Hypothalamus (tissue), 51 donors: ENCODE measurements around the gene PHF23.
A peak's percentile ranks its signal among the peaks of the same experiment; 100 is the strongest.
"Not testable (repeated sequence)": the region's sequence is repeated elsewhere in the genome, so short reads cannot be mapped to it uniquely, and the experiment has no call there.

Experiments
- DNase-seq, 51 donors: peaks; one replicate each; lab custom pipeline; 2025; lab: John Stamatoyannopoulos, UW

PHF23 gene

DNA sequence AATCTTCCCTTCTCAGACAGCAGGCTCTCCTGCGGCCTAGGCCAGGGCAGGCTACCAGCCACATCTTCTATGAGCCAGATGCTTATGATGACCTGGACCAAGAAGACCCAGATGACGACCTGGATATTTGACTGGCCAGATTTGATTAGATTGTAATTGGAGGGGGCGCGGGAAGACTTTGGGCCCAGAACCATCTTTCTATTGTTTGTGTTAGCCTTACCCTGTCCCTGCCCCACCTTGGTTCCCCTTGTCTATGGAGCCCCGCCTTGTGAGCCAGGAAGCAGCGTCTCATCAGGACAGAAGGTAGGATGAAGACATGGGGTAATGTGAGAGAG, 20.3 kb upstream of the PHF23 start:
- DNase-seq = no peak

GRCh38 chr17:7258731-7259554, 19.7 kb upstream of the PHF23 start:
- no peak for DNase-seq

- no peak for DNase-seq
These were observed 17.7 kb upstream of the PHF23 start for GRCh38 chr17:7256766-7257456.

DNA sequence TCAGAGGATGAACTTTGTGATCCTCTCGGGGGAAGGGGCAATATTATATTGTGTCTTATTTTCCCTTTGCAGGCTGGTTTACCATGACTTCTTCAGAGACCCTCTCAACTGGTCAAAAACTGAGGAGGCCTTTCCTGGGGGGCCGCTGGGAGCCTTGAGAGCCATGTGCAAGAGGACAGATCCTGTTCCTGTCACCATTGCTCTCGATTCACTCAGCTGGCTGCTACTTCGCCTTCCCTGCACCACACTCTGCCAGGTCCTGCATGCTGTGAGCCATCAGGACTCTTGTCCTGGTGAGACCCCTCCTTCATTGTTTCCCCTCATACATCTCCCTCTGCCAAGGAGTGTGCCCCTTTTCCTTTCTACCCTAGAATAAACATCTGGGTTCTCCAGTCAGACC, 15.3 kb upstream of the PHF23 start:
- DNase-seq = no peak

DNA sequence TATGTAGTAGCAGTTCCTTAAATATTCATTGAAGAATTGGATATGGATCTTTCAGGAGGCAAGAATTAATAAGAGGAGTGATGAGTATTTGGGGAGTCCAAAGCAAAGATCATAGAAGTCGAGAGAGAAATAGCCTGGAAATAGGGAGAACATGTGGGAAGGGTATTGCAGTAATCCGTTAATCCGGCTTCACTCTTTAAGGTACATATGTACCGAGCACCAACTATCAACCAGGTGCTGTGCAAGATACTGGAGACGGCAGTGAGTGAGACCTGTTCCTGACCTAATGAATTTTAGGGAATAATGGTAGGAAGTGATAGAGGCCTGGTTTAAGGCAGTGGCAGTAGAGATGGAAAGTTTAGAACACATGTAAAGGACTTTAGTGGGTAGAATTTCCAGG, 13.8 kb upstream of the PHF23 start:
- no peak for DNase-seq

GRCh38 chr17:7252176-7253043, 13.2 kb upstream of the PHF23 start, which contains the start of gene ELP5:
Gene ELP5, plus strand, starts transcription at chr17:7252215. Its CDS starts 336 bp downstream, at chr17:7252551.
- DNase-seq = peak; percentile 71 to 96 (median 86)

GRCh38 chr17:7251661-7252175, 12.5 kb upstream of the PHF23 start, which contains the start of gene CTDNEP1:
Gene CTDNEP1, minus strand, starts transcription at chr17:7251734. Its CDS starts 438 bp downstream, at chr17:7251296.
- peak; percentile 92 to 99 (median 98) for DNase-seq

DNA sequence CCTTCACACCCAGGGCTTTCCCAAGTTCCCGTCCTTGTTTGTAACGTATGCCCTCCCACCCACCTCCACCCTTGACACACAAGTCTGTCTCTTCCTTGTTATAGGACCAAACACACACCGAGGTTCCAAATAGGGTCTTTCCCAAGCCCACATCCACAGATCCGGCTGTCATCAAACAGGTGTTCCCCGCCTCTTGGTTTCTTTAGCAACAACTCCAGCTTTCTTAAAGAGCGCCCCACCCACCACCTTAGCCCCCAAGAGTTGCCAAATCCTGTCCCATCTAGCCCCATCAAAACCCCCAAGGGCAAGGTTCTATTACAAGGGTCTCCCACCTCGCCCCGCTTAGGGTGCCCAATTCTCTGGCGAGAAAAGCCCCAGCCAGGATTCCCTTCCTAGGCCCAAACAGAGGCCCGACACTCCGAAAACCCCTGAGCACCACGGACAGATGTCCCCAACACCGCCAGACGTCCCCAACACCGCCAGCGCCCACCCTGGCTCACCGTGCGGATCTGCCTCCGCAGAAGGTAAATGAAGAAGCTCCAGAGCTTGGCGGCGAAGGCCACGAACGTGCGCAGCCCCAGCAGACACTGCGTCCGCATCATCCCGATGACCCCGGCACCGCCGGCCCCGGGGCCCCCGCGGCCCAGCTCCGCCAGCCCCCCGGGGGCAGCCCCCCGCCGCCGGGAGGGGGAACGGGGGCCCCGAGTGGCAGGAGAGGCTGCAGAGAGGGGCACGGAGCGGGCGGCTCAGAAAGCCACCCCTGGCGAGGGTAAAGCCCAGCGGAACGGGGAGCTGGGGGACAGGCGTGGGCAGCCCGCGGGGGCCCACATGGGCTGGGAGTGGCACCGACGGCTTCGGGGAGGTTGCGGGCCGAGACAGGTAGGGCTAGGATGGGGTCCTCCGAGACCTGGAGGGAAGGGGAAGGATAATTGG, 11.7 kb upstream of the PHF23 start:
- peak in 2 of 51 donors; percentile 23 to 41 for DNase-seq

GRCh38 chr17:7249830-7250229, 10.6 kb upstream of the PHF23 start:
- DNase-seq = no peak

DNA sequence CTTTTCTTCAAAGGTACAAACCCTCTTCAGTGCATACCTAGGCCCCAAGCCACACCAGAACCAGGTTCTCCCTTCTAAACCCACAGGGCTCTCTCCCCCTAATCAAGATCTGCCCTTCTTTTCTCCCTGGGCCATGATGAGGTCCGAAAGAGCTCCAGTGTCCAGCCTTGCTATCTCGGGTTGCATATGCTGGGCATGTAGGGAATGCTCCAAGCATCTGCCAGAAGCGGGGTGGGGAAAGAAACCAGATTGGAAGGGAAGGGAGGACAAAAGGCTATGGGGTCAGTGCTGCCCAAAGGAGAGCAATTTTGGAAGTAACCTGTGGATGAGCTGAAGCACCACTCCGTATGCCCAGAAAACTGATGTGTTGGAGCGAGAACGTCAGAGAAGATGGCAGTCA, 10.0 kb upstream of the PHF23 start:
- DNase-seq = no peak

DNA sequence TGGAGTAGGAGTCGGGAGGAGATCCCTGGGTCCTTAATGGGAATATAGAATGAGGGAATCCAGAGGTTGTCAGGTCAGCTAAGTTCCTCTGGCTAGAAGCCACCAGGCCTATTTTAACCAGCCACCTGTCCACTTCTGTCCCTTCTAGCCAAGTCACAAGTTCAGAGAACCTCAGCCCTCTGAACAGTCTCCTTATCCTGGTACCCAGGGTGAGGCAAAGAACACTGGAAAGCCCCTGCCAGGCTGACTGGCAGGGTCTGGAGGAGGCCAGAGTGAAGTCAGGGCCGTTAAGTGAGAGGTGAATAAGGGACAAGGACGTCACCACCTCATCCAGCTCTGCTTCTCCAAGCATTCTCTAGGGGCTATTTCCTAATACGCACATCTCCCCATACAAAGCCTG, 9.5 kb upstream of the PHF23 start:
- no peak for DNase-seq

GRCh38 chr17:7246779-7247178, 7.5 kb upstream of the PHF23 start:
- no peak for DNase-seq

DNA sequence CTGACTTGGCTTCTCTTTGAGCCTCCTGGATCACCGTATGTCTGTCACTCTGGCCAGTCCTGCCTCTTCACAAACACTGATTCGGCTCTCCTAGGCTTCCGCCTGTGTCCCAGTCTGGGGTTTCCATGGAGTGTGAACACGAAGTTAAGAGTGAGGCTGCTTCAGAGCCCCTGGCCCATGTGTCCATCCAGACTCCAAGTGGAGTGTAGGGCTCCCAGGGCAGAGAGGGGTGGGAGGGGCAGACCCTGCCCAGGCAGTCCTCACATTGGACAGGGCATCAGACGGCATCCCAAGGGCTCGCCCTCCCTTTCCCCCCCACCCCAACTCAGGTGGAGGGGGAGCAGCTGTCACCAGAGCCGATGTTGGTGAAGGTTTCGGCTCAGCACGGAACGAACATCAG, 4.6 kb upstream of the PHF23 start:
- not testable (repeated sequence) for DNase-seq

- DNase-seq = no peak
These were observed 4.1 kb upstream of the PHF23 start for GRCh38 chr17:7243453-7243729.

DNA sequence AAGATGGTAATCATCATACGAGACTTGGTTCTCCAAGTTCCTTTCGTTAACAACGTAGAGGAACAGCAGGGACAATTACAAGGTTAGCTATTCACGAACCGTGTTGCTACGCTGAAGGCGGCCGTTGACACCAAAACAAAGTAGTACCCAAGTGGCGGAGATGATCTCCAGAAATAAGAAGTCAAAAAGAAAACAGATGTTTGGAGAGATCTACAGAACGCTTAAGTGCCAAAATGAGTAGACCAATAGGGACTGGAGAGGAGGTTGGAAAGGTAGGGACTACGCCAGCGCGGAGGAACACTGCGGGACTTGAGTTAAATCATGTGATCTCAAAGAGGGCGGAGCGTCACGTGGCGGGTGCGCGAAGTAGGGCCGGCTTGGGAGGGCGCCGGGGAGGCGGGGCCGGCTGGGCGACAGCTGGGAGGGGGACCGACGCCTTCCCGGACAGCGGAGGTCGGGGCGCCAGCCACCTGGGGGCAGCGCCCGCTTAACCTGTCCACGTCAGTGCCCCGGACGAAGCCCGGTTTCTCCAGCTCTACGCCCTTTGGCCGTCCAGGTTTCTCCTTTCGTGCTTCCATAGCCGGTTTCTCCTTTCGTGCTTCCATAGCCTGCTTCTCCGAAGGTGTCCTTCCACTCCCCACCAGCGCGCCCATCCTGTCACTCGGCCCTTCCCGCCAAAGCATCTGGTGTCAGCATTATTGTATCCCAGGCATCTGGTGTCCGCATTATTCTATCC, 3.6 kb upstream of the PHF23 start:
- peak; percentile 63 to 98 (median 89) for DNase-seq

DNA sequence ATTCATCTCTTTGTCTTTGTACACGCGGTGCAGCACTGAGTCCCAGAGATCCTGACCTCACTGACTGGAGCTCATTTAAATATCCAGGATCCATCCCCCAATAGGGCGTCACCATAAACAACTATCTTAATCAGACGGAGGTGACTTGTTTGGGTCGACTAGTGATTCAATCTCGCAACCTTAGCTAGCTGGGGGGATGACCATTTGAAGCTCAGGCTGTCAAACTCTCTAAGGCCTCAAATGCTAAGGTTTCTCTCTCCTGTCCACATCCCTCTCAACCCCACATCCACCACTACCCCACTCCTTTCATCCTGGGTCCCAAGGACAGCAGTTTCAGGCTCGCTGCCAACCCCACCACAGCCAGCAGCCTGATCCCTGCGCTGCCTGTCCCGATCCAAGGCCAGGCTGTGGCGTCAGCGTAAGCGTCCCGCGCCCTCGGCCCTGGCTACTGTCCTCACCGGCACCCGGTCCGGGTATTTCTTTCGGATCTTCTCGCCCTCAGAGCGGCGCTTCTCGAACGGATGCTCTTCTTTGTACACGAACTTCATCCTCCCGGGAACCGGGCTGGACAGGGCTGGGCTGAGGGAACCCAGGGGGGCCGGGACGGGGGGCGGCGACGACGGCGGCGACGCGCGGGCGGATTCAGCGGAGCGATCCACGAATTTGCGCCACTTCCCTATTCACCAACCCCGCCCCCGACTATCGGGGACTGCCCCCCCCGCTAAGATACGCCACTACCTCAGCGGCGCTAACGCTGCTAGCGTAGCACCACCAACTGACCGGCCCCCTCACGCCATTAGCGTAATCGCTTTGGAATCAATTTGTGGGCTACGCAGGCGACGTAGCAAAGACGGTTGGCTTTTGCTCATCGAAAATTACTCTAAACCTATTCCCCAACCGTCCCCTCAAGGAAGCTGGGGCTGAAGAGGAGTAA, 2.8 kb upstream of the PHF23 start, which contains the start of gene GABARAP:
Gene GABARAP (minus strand): TSS at position 667 of the 934 bp plus-strand sequence. CDS start 119 bp downstream, at position 548.
- peak; percentile 67 to 98 (median 90) for DNase-seq

DNA sequence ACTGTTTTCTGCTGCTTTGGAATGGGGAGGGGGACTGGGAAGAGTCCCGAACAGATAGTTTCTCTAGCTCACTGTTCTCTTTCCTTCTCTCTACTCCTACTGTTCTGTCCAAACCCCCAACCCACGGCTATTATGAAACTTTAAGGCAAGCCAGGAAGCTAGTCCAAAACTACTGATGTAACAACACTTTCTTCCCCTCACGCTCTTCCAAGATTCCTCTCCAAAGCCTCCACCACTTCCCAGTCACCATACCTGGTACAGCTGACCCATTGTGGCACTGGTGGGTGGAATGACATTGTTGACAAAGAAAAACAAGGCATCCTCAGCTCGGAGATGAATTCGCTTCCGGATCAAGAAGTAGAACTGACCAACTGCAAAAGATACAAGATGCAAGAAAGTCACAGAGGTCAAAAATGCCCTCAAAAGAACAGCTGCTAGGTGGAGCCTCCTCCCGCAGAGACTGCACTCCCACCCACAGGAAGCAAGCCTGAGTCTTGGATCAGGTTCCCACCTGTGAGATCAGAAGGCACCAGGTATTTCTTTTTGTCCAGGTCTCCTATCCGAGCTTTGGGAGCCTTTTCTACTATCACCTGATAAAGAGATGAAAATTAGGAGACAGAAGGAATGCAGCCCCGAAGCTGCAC, 2.0 kb upstream of the PHF23 start:
- DNase-seq = no peak
